Measurements from ENCODE around the gene PLA2G6.

DNA sequence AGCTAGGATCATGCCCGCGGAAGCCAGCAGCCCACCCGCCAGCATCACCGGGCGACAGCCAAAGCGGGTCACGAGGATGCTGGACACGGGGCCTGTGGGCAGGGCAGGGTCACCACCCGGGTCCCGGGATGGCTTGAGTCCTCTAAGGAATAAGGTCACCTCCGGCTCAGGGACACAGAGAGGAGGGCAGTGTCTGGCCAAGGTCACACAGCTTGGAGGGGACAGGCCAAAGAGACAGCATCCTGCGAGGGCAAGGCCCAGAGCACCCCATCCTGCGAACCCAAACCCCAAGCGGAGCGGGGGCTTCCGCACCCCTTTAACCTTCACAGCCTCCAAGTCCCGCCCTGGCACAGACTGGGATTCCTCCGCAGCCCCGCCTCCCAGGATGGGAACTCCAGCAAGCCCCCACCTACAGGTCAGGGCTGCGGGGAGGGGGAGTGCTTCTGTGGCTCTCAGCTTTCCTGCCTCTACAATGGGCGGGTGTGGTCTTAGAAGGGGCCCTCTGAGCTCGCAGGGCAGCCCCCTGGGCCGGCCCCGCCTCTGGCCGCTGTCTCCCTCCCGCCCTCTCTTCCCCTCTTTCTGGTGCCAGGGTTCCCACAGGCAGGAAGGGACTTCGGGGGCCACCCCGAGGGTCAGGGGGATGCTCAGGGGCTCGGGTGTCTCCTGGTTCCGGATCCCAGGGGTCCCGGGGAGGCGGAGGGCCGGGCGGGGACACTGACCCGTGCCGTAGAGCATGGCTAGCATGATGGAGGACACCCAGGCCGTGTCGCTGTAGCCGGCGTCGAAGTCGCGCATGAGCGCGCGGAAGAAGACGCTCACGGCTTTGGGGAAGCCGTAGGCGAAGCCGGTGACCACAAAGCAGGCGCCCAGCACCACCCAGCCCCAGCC, 99.4 kb downstream of the PLA2G6 start:
- TF ChIP-seq, protein P1, sequence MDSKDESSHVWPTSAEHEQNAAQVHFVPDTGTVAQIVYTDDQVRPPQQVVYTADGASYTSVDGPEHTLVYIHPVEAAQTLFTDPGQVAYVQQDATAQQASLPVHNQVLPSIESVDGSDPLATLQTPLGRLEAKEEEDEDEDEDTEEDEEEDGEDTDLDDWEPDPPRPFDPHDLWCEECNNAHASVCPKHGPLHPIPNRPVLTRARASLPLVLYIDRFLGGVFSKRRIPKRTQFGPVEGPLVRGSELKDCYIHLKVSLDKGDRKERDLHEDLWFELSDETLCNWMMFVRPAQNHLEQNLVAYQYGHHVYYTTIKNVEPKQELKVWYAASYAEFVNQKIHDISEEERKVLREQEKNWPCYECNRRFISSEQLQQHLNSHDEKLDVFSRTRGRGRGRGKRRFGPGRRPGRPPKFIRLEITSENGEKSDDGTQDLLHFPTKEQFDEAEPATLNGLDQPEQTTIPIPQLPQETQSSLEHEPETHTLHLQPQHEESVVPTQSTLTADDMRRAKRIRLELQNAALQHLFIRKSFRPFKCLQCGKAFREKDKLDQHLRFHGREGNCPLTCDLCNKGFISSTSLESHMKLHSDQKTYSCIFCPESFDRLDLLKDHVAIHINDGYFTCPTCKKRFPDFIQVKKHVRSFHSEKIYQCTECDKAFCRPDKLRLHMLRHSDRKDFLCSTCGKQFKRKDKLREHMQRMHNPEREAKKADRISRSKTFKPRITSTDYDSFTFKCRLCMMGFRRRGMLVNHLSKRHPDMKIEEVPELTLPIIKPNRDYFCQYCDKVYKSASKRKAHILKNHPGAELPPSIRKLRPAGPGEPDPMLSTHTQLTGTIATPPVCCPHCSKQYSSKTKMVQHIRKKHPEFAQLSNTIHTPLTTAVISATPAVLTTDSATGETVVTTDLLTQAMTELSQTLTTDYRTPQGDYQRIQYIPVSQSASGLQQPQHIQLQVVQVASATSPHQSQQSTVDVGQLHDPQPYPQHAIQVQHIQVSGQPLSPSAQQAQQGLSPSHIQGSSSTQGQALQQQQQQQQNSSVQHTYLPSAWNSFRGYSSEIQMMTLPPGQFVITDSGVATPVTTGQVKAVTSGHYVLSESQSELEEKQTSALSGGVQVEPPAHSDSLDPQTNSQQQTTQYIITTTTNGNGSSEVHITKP (tag by site-specific recombination; IDR thresholded peaks at IDR 0.05), result no peak
- TF ChIP-seq, protein P2, sequence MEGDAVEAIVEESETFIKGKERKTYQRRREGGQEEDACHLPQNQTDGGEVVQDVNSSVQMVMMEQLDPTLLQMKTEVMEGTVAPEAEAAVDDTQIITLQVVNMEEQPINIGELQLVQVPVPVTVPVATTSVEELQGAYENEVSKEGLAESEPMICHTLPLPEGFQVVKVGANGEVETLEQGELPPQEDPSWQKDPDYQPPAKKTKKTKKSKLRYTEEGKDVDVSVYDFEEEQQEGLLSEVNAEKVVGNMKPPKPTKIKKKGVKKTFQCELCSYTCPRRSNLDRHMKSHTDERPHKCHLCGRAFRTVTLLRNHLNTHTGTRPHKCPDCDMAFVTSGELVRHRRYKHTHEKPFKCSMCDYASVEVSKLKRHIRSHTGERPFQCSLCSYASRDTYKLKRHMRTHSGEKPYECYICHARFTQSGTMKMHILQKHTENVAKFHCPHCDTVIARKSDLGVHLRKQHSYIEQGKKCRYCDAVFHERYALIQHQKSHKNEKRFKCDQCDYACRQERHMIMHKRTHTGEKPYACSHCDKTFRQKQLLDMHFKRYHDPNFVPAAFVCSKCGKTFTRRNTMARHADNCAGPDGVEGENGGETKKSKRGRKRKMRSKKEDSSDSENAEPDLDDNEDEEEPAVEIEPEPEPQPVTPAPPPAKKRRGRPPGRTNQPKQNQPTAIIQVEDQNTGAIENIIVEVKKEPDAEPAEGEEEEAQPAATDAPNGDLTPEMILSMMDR (tag by site-specific recombination; IDR thresholded peaks at IDR 0.05), result no peak
- TF ChIP-seq, protein P3, sequence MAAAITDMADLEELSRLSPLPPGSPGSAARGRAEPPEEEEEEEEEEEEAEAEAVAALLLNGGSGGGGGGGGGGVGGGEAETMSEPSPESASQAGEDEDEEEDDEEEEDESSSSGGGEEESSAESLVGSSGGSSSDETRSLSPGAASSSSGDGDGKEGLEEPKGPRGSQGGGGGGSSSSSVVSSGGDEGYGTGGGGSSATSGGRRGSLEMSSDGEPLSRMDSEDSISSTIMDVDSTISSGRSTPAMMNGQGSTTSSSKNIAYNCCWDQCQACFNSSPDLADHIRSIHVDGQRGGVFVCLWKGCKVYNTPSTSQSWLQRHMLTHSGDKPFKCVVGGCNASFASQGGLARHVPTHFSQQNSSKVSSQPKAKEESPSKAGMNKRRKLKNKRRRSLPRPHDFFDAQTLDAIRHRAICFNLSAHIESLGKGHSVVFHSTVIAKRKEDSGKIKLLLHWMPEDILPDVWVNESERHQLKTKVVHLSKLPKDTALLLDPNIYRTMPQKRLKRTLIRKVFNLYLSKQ (tag by site-specific recombination; IDR thresholded peaks at IDR 0.05; ENCODE audit: borderline replicate concordance), result no peak
- TF ChIP-seq, protein P4, sequence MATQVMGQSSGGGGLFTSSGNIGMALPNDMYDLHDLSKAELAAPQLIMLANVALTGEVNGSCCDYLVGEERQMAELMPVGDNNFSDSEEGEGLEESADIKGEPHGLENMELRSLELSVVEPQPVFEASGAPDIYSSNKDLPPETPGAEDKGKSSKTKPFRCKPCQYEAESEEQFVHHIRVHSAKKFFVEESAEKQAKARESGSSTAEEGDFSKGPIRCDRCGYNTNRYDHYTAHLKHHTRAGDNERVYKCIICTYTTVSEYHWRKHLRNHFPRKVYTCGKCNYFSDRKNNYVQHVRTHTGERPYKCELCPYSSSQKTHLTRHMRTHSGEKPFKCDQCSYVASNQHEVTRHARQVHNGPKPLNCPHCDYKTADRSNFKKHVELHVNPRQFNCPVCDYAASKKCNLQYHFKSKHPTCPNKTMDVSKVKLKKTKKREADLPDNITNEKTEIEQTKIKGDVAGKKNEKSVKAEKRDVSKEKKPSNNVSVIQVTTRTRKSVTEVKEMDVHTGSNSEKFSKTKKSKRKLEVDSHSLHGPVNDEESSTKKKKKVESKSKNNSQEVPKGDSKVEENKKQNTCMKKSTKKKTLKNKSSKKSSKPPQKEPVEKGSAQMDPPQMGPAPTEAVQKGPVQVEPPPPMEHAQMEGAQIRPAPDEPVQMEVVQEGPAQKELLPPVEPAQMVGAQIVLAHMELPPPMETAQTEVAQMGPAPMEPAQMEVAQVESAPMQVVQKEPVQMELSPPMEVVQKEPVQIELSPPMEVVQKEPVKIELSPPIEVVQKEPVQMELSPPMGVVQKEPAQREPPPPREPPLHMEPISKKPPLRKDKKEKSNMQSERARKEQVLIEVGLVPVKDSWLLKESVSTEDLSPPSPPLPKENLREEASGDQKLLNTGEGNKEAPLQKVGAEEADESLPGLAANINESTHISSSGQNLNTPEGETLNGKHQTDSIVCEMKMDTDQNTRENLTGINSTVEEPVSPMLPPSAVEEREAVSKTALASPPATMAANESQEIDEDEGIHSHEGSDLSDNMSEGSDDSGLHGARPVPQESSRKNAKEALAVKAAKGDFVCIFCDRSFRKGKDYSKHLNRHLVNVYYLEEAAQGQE (tag by site-specific recombination; IDR thresholded peaks at IDR 0.05), result no peak
- TF ChIP-seq ZNF239 (tag by site-specific recombination; IDR thresholded peaks at IDR 0.05), result no peak
- no peak for TF ChIP-seq ZNF24 (tag by site-specific recombination; IDR thresholded peaks at IDR 0.05)
- no peak for TF ChIP-seq ZNF791 (tag by site-specific recombination; IDR thresholded peaks at IDR 0.05)
